Thoracic aorta (tissue), 2 donors: ENCODE results near the gene TPD52L2. TPM values are rescaled to one million over a fixed set of nuclear protein-coding genes. Genes with fewer than 3 reads are reported as not detected.
"Not testable (repeated sequence)": the region's sequence is repeated elsewhere in the genome, so short reads cannot be mapped to it uniquely, and the experiment has no call there.

Experiments used
- ATAC-seq: fragments of 150-250 bp; one replicate; pipeline ENCODE4 v1.8.0; 2017; ENCODE audit warnings: low read depth; ENCODE audit not compliant: insufficient number of reproducible peaks, low FRiP score
- DNase-seq: peaks from one replicate; pipeline ENCODE4 v3.0.0-alpha.2; 2020; ENCODE audit warnings: low spot score
- H3K27ac ChIP-seq, 2 donors: fragments of 200-600 bp; sonication (generic); 1 replicate in 1 of 2; 2 replicates in 1 of 2; pipeline ENCODE4 v1.5.1; 2016; ENCODE audit warnings: mild to moderate bottlenecking in 2 of 2, moderate library complexity in 2 of 2
- H3K27me3 ChIP-seq: fragments of 200-600 bp; sonication (generic); replicated peaks from 2 replicates; pipeline ENCODE4 v1.6.0; 2016; ENCODE audit warnings: mild to moderate bottlenecking; ENCODE audit not compliant: insufficient read depth
- H3K36me3 ChIP-seq: fragments of 200-600 bp; sonication (generic); one replicate; pipeline ENCODE4 v1.5.1; 2016
- H3K4me1 ChIP-seq, 2 donors: fragments of 200-600 bp; sonication (generic); 1 replicate in 1 of 2; 2 replicates in 1 of 2; pipeline versions ENCODE4 v1.5.1 to v1.6.0; 2016; ENCODE audit warnings: low read depth in 2 of 2, mild to moderate bottlenecking in 1 of 2; ENCODE audit not compliant: control insufficient read depth in 1 of 2
- H3K4me3 ChIP-seq: fragments of 200-600 bp; sonication (generic); 2 replicates; pipeline ENCODE4 v1.5.1; 2016; ENCODE audit warnings: mild to moderate bottlenecking
- H3K9me3 ChIP-seq: fragments of 200-600 bp; sonication (generic); 2 replicates; pipeline ENCODE4 v1.5.1; 2016
- CTCF ChIP-seq: fragments of 200-600 bp; sonication (generic); IDR thresholded peaks from one replicate; pipeline ENCODE4 v1.5.1; 2019; ENCODE audit warnings: antibody characterized with exemption
- total RNA-seq, 2 donors: library from RNA; depleted of rRNA; stranded (reverse); fragments of >200 nt; gene quantifications; one replicate each; pipeline versions ENCODE4 v1.1.0 to v1.2.3, GENCODE V29; 2016

TPD52L2 gene
- total RNA-seq, 2 donors from 2014 or later, result 106 to 159 TPM

GRCh38 chr20:63926298-63926697 is 61.2 kb downstream of the TPD52L2 start:
- Histone ChIP-seq H3K36me3 (peaks cover 33% of the 10 kb centered on the region), H3K4me1 (peaks cover 0 to 8% of the 10 kb centered on the region in 2 donors), H3K27ac (no peak overlapping the region), H3K4me3 (no peak overlapping the region), H3K9me3 (no peaks in the 10 kb centered on the region), H3K27me3 (no peaks in the 10 kb centered on the region)
- DNase-seq (no peak), ATAC-seq (no peak)
- TF ChIP-seq CTCF, result no peak

- H3K36me3 ChIP-seq, result peaks cover 47% of the 10 kb centered on the region
- no peak for TF ChIP-seq CTCF
- ATAC-seq, result no peak
- no peak overlapping the region for H3K27ac ChIP-seq
- DNase-seq, result no peak
- H3K4me3 ChIP-seq, result no peak overlapping the region
- H3K9me3 ChIP-seq, result no peaks in the 10 kb centered on the region
- no peaks in the 10 kb centered on the region for H3K27me3 ChIP-seq
- H3K4me1 ChIP-seq, result peaks cover 0 to 4% of the 10 kb centered on the region in 2 donors
These were observed 64.0 kb downstream of the TPD52L2 start for GRCh38 chr20:63929071-63929470.

GRCh38 chr20:63929473-63929883 is 64.4 kb downstream of the TPD52L2 start:
- not testable (repeated sequence) for H3K4me1 ChIP-seq, ATAC-seq, H3K27ac ChIP-seq, H3K4me3 ChIP-seq, DNase-seq, H3K9me3 ChIP-seq, H3K27me3 ChIP-seq
- peaks cover 47% of the 10 kb centered on the region for H3K36me3 ChIP-seq

GRCh38 chr20:63930971-63931553 is 66.0 kb downstream of the TPD52L2 start:
- no peak for ATAC-seq
- H3K36me3 ChIP-seq, result peaks cover 55% of the 10 kb centered on the region
- no peak for TF ChIP-seq CTCF

GRCh38 chr20:63931735-63932134 is 66.7 kb downstream of the TPD52L2 start:
- H3K36me3 ChIP-seq, result peaks cover 55% of the 10 kb centered on the region
- H3K9me3 ChIP-seq, result no peaks in the 10 kb centered on the region
- ATAC-seq, result no peak
- H3K27ac ChIP-seq, result no peak overlapping the region
- TF ChIP-seq CTCF, result no peak
- H3K27me3 ChIP-seq, result no peaks in the 10 kb centered on the region
- H3K4me1 ChIP-seq, result no peaks in the 10 kb centered on the region
- H3K4me3 ChIP-seq, result no peak overlapping the region
- DNase-seq, result no peak

More at GRCh38 chr20:63930971-63931553, 66.0 kb downstream of the TPD52L2 start:
- Histone ChIP-seq H3K4me3 (no peak overlapping the region), H3K9me3 (no peaks in the 10 kb centered on the region), H3K4me1 (no peaks in the 10 kb centered on the region), H3K27ac (no peak overlapping the region), H3K27me3 (no peaks in the 10 kb centered on the region)
- no peak for DNase-seq
